ENCODE measurements around the gene ALB.
"Not testable (repeated sequence)": the region's sequence is repeated elsewhere in the genome, so short reads cannot be mapped to it uniquely, and the experiment has no call there.

Gene ALB

GRCh38 chr4:73404042-73404441 lies at the start of gene ALB:
ALB (plus strand) TSS chr4:73404287; CDS start chr4:73404328, 41 bp downstream.
- no peak for TF ChIP-seq CTCF (conservative IDR thresholded peaks at IDR 0.05; ENCODE audit: control insufficient read depth, insufficient read depth, low read depth, low read length)
- peak; percentile 22 for DNase-seq (ENCODE audit: low read depth)
- no peak within 1 kb of the TSS for H3K4me3 ChIP-seq (ENCODE audit: control insufficient read depth, low read depth, low read length)

- H3K4me3 ChIP-seq (ENCODE audit: control insufficient read depth, low read depth, low read length); DNase-seq (ENCODE audit: low read depth): not testable (repeated sequence)
Observed at GRCh38 chr4:73357174-73357573, 46.9 kb upstream of the ALB start.

- DNase-seq (ENCODE audit: low read depth); H3K4me3 ChIP-seq (ENCODE audit: control insufficient read depth, low read depth, low read length): not testable (repeated sequence)
Observed at GRCh38 chr4:73369506-73370199, 34.4 kb upstream of the ALB start.

GRCh38 chr4:73375328-73375741 lies 28.8 kb upstream of the ALB start:
- H3K4me3 ChIP-seq (ENCODE audit: control insufficient read depth, low read depth, low read length): no peak overlapping the region
- TF ChIP-seq CTCF (conservative IDR thresholded peaks at IDR 0.05; ENCODE audit: control insufficient read depth, insufficient read depth, low read depth, low read length): no peak
- DNase-seq (ENCODE audit: low read depth): no peak

- H3K4me3 ChIP-seq (ENCODE audit: control insufficient read depth, low read depth, low read length): no peak overlapping the region
- no peak for DNase-seq (ENCODE audit: low read depth)
- no peak for TF ChIP-seq CTCF (conservative IDR thresholded peaks at IDR 0.05; ENCODE audit: control insufficient read depth, insufficient read depth, low read depth, low read length)
Observed at GRCh38 chr4:73376251-73376650, 27.8 kb upstream of the ALB start.

GRCh38 chr4:73376976-73377375 lies 27.1 kb upstream of the ALB start:
- TF ChIP-seq CTCF (conservative IDR thresholded peaks at IDR 0.05; ENCODE audit: control insufficient read depth, insufficient read depth, low read depth, low read length): no peak
- no peak for DNase-seq (ENCODE audit: low read depth)
- H3K4me3 ChIP-seq (ENCODE audit: control insufficient read depth, low read depth, low read length): no peak overlapping the region

GRCh38 chr4:73378887-73379286 lies 25.2 kb upstream of the ALB start:
- DNase-seq (ENCODE audit: low read depth): no peak
- no peak for TF ChIP-seq CTCF (conservative IDR thresholded peaks at IDR 0.05; ENCODE audit: control insufficient read depth, insufficient read depth, low read depth, low read length)
- no peak overlapping the region for H3K4me3 ChIP-seq (ENCODE audit: control insufficient read depth, low read depth, low read length)

- TF ChIP-seq CTCF (conservative IDR thresholded peaks at IDR 0.05; ENCODE audit: control insufficient read depth, insufficient read depth, low read depth, low read length): no peak
- no peak for DNase-seq (ENCODE audit: low read depth)
- H3K4me3 ChIP-seq (ENCODE audit: control insufficient read depth, low read depth, low read length): no peak overlapping the region
Observed at GRCh38 chr4:73379946-73380345, 24.1 kb upstream of the ALB start.

Measured in fibroblast of mammary gland (primary cell).